ENCODE measurements around the gene SRCAP. TPM values are rescaled to one million over a fixed set of nuclear protein-coding genes. Genes with fewer than 3 reads are reported as not detected.

The SRCAP gene
- total RNA-seq, 1 donor from 2014 or later, result 10.0 TPM

DNA sequence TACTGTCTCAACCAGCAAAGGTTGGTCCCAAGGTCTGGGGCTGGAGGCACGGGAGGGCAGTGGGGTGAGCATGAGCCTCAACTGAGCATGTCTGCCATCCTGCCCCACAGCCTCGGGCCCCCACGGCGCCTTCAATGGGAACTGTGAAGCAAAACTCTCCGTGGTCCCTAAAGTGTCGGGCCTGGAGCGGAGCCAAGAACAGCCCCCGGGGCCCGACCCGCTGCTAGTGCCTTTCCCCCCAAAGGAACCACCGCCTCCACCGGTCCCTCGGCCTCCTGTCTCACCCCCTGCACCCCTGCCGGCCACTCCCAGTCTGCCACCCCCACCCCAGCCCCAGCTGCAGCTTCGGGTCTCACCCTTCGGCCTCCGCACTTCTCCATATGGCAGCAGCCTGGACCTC, 36.5 kb upstream of the SRCAP start:
- no peak for FAIRE-seq
- no peak for DNase-seq (ENCODE audit: low read depth)
- TF ChIP-seq, protein P1, sequence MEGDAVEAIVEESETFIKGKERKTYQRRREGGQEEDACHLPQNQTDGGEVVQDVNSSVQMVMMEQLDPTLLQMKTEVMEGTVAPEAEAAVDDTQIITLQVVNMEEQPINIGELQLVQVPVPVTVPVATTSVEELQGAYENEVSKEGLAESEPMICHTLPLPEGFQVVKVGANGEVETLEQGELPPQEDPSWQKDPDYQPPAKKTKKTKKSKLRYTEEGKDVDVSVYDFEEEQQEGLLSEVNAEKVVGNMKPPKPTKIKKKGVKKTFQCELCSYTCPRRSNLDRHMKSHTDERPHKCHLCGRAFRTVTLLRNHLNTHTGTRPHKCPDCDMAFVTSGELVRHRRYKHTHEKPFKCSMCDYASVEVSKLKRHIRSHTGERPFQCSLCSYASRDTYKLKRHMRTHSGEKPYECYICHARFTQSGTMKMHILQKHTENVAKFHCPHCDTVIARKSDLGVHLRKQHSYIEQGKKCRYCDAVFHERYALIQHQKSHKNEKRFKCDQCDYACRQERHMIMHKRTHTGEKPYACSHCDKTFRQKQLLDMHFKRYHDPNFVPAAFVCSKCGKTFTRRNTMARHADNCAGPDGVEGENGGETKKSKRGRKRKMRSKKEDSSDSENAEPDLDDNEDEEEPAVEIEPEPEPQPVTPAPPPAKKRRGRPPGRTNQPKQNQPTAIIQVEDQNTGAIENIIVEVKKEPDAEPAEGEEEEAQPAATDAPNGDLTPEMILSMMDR (IDR thresholded peaks at IDR 0.05; ENCODE audit: insufficient read depth, low read length, severe bottlenecking), result no peak
- H3K4me3 ChIP-seq (ENCODE audit: low read depth, low read length), result no peak overlapping the region
- H3K36me3 ChIP-seq (ENCODE audit: control insufficient read depth, insufficient read depth, low read length), result peaks cover 42% of the 10 kb centered on the region
- H3K27me3 ChIP-seq (ENCODE audit: control insufficient read depth, insufficient read depth, low read length), result no peaks in the 10 kb centered on the region

DNA sequence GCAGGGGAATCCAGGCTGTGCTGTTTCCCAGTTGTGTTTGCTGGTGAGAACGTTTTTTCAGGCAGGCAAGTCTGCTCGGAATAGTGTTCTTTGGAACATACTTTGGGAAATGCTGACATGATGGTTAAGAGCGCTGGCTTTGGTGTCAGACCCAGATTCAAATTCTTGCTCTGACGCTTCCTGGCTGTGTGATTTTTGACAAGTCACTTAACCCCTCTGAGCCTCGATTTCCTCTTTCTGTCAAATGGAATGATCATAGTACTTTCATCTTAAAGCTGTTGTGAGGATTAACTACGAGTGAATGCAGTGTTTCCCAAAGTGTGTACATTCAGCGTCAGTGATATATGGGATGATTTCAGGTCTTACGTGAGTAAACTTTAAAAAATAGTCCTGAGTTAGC, 35.9 kb upstream of the SRCAP start:
- no peak overlapping the region for H3K4me3 ChIP-seq (ENCODE audit: low read depth, low read length)
- H3K36me3 ChIP-seq (ENCODE audit: control insufficient read depth, insufficient read depth, low read length), result peaks cover 48% of the 10 kb centered on the region
- no peaks in the 10 kb centered on the region for H3K27me3 ChIP-seq (ENCODE audit: control insufficient read depth, insufficient read depth, low read length)
- FAIRE-seq (no peak), DNase-seq (ENCODE audit: low read depth) (no peak)
- TF ChIP-seq, protein P1 (IDR thresholded peaks at IDR 0.05; ENCODE audit: insufficient read depth, low read length, severe bottlenecking), result no peak

DNA sequence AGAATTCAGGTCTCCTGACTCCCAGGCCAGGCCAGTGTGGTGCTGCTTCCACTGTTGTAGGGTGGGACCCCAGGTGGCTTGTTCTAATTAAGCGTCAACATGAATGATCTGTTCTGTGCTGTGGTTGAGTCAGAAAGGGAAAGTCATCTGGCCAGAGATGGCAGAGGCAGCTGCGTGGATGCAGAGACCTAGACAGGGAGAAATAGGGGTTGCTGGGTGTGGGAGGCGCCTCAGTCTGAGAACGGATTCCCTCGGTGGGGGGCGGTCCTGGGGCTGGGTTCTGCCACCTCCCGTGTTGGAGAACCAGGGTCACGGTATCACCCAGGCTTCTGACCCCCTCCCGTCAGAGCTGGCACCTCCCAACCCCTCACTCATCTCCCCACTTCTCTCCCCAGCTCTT, 35.2 kb upstream of the SRCAP start:
- no peak for FAIRE-seq
- no peaks in the 10 kb centered on the region for H3K27me3 ChIP-seq (ENCODE audit: control insufficient read depth, insufficient read depth, low read length)
- no peak for DNase-seq (ENCODE audit: low read depth)
- TF ChIP-seq, protein P1 (IDR thresholded peaks at IDR 0.05; ENCODE audit: insufficient read depth, low read length, severe bottlenecking), result no peak
- peaks cover 50% of the 10 kb centered on the region for H3K36me3 ChIP-seq (ENCODE audit: control insufficient read depth, insufficient read depth, low read length)
- H3K4me3 ChIP-seq (ENCODE audit: low read depth, low read length), result no peak overlapping the region

DNA sequence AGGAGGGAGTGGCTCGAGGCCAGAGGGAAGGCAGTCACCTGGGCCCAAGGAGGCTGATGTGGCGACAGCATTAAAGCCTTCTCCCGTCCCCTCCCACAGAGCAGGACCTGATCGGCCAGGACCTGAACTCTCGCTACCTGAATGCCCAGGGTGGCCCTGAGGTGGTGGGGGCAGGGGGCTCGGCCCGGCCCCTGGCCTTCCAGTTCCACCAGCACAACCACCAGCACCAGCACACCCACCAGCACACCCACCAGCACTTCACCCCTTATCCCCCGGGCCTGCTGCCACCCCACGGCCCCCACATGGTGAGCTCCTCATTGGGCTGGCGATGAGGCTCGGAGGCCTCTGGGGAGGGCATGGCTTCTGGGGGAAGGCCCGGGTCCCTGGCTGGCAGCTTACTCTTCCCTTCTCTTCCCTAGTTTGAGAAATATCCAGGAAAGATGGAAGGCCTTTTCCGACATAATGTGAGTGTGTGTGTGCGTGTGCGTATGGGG, 34.3 kb upstream of the SRCAP start:
- TF ChIP-seq, protein P1 (IDR thresholded peaks at IDR 0.05; ENCODE audit: insufficient read depth, low read length, severe bottlenecking), result no peak
- no peak overlapping the region for H3K4me3 ChIP-seq (ENCODE audit: low read depth, low read length)
- no peaks in the 10 kb centered on the region for H3K27me3 ChIP-seq (ENCODE audit: control insufficient read depth, insufficient read depth, low read length)
- no peak for DNase-seq (ENCODE audit: low read depth)
- FAIRE-seq, result no peak
- peaks cover 52% of the 10 kb centered on the region for H3K36me3 ChIP-seq (ENCODE audit: control insufficient read depth, insufficient read depth, low read length)

DNA sequence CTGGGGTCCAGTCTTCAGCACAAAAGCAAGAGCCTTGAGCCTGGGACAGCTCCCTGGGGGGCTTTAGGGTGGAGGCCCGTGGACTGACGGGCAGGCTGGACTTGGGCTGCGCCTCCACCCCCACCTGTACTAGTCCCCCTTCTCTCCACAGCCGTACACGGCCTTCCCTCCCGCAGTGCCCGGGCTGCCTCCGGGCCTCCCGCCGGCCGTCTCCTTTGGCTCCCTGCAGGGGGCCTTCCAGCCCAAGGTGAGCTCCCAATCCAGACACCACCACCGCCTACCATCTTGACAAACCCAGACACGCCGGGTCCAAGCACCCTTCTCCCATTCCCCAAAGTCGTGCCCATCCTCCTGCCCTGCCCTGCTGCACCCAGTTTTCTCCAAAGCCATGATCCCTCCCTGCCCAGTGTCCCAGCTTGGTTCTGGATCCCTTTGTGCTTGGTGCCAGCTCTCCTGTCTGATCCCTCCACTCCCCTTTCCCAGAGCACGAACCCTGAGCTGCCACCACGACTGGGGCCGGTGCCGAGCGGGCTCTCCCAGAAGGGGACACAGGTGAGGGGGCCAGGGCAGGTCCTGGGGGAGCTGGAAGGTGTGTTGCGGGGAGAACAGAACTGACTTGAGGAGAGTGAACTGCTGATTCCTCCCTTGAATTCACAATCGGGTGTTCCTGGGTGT, 33.7 kb upstream of the SRCAP start:
- H3K4me3 ChIP-seq (ENCODE audit: low read depth, low read length), result no peak overlapping the region
- no peaks in the 10 kb centered on the region for H3K27me3 ChIP-seq (ENCODE audit: control insufficient read depth, insufficient read depth, low read length)
- H3K36me3 ChIP-seq (ENCODE audit: control insufficient read depth, insufficient read depth, low read length), result peaks cover 56% of the 10 kb centered on the region
- TF ChIP-seq, protein P1 (IDR thresholded peaks at IDR 0.05; ENCODE audit: insufficient read depth, low read length, severe bottlenecking), result no peak
- FAIRE-seq, result no peak
- DNase-seq (ENCODE audit: low read depth), result no peak

DNA sequence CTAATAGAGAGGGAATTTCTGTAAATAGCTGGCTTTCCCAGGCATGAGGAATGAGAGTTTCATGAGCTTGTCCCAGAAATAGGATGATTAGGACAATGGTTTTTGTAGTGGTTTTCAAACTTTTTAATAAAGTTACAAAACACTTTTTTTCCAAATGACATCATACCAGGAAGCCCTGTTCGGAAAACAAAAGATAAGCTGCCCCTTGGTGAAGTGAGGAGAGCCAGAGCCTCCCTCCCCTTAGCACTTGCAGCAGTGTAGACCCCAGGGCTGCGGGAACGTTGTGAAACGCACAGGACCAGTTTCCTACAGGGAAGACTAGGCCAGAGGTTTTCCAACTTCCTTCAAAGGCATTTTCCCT, 33.2 kb upstream of the SRCAP start:
- Histone ChIP-seq H3K27me3 (ENCODE audit: control insufficient read depth, insufficient read depth, low read length) (no peaks in the 10 kb centered on the region), H3K36me3 (ENCODE audit: control insufficient read depth, insufficient read depth, low read length) (peaks cover 56% of the 10 kb centered on the region), H3K4me3 (ENCODE audit: low read depth, low read length) (no peak overlapping the region)
- FAIRE-seq (no peak), DNase-seq (ENCODE audit: low read depth) (no peak)
- TF ChIP-seq, protein P1 (IDR thresholded peaks at IDR 0.05; ENCODE audit: insufficient read depth, low read length, severe bottlenecking), result no peak
